ENCODE measurements around the gene MAP3K5.

- TF ChIP-seq ESRRG (CRISPR knock-in tag; IDR thresholded peaks at IDR 0.05) = no peak
- TF ChIP-seq TCF4 (CRISPR knock-in tag; IDR thresholded peaks at IDR 0.05; ENCODE audit: borderline replicate concordance) = no peak
- no peak for TF ChIP-seq PATZ1 (CRISPR knock-in tag; IDR thresholded peaks at IDR 0.05; ENCODE audit: borderline replicate concordance)
- no peak for TF ChIP-seq OSR1 (CRISPR knock-in tag; IDR thresholded peaks at IDR 0.05)
Observed at GRCh38 chr6:136745300-136745699, 47.0 kb downstream of the MAP3K5 start.
